ENCODE results near the gene MYCBPAP. TPM values are rescaled to one million over a fixed set of nuclear protein-coding genes. Genes with fewer than 3 reads are reported as not detected.

MYCBPAP gene
- total and polyA plus RNA-seq, 7 experiments from 2014 or later, result 0.59 to 9.0 (median 5.1) TPM; not detected in 1

- peaks cover 0 to 3% (median 0%) of the 10 kb centered on the region in 11 donors for H3K9me3 Mint-ChIP-seq
- H3K36me3 Mint-ChIP-seq, result peaks cover 0 to 12% (median 4%) of the 10 kb centered on the region in 5 donors
- no peak for DNase-seq
- ATAC-seq, result no peak
- Histone ChIP-seq H3K9me3 (ENCODE audit: control insufficient read depth in 2 of 3, low read length in 3 of 3) (no peaks in the 10 kb centered on the region), H3K4me3 (ENCODE audit: low read length) (no peak overlapping the region), H3K4me1 (ENCODE audit: control insufficient read depth in 2 of 2, insufficient read depth in 2 of 2, low read length in 2 of 2) (no peaks in the 10 kb centered on the region), H3K36me3 (ENCODE audit: control insufficient read depth in 2 of 3, insufficient read depth in 3 of 3, low read length in 3 of 3) (no peaks in the 10 kb centered on the region), H3K27me3 (ENCODE audit: control insufficient read depth in 2 of 2, insufficient read depth in 2 of 2, low read length in 2 of 2) (peaks cover 0 to 7% of the 10 kb centered on the region in 2 donors), H3K27ac (ENCODE audit: low read depth, low read length) (no peak overlapping the region)
- H3K27me3 Mint-ChIP-seq, result peaks cover 12 to 27% (median 17%) of the 10 kb centered on the region in 5 donors
- POLR2A ChIA-PET, result no interaction called here
- peaks cover 0 to 6% (median 4%) of the 10 kb centered on the region in 7 donors for H3K4me1 Mint-ChIP-seq
- no peak overlapping the region for H3K27ac Mint-ChIP-seq
- peak overlapping the region in 5 of 10 donors; percentile 17 to 57 (median 51) for H3K4me3 Mint-ChIP-seq
- intact Hi-C loops (cut with micrococcal nuclease), result no loop called here
- CTCF ChIA-PET, result no interaction called here
These were observed 41.0 kb upstream of the MYCBPAP start for GRCh38 chr17:50467114-50467854.

GRCh38 chr17:50467855-50468303, 40.4 kb upstream of the MYCBPAP start:
- DNase-seq (no peak), ATAC-seq (no peak)
- Histone ChIP-seq H3K27ac (ENCODE audit: low read depth, low read length) (no peak overlapping the region), H3K27me3 (ENCODE audit: control insufficient read depth in 2 of 2, insufficient read depth in 2 of 2, low read length in 2 of 2) (peaks cover 0 to 7% of the 10 kb centered on the region in 2 donors), H3K4me1 (ENCODE audit: control insufficient read depth in 2 of 2, insufficient read depth in 2 of 2, low read length in 2 of 2) (no peaks in the 10 kb centered on the region), H3K4me3 (ENCODE audit: low read length) (no peak overlapping the region), H3K36me3 (ENCODE audit: control insufficient read depth in 2 of 3, insufficient read depth in 3 of 3, low read length in 3 of 3) (no peaks in the 10 kb centered on the region), H3K9me3 (ENCODE audit: control insufficient read depth in 2 of 3, low read length in 3 of 3) (no peaks in the 10 kb centered on the region)
- Mint-ChIP-seq H3K27ac (no peak overlapping the region), H3K4me1 (peaks cover 0 to 6% (median 4%) of the 10 kb centered on the region in 7 donors), H3K27me3 (peaks cover 12 to 27% (median 17%) of the 10 kb centered on the region in 5 donors), H3K36me3 (peaks cover 0 to 16% (median 4%) of the 10 kb centered on the region in 5 donors), H3K4me3 (peak overlapping the region in 5 of 10 donors; percentile 51 to 80 (median 57)), H3K9me3 (peaks cover 0 to 3% (median 0%) of the 10 kb centered on the region in 11 donors)
- intact Hi-C loops (cut with micrococcal nuclease), result no loop called here
- POLR2A ChIA-PET, result no interaction called here
- CTCF ChIA-PET, result no interaction called here

DNA sequence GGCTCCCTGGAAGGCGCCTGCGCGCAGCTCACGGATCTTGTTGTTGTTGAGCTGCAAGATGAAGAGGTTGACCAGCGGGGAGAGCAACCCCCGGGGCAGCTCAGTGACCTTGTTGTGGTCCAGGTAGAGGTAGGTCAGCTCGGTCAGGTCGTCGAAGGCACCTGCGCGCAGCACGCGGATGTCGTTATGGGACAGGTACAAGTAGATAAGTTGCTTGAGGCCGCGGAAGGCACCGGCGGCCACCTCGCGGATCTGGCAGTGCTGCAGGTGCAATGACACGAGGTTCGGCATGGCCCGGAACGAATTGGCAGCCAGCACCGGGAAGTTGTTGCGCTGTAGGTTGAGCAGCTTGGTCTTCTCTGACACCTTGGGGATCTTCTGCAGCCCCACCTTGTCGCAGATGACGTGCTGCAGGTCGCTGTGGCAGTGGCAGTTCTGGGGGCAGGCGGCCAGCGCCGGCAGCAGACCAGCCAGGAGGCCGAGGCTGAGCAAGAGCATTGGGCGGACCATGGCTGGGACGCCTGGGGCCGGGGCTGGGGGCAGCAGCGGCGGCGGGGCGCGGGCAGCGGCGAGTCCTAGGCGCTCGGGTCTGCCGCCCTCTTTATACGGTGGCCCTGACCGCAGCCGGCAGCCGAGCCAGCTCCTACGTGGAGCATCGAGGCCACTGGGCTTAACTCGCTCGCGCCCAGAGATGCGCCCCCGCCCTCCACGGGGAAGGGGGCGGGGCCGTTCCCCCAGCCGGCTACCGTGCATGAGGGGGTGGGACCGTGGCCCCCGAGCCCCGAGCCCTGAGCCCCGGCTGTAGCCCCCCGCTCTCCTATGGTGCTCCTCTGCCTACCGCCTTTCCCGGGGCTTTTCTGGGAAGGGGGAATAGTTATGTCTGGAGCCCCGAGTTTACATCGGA, 39.7 kb upstream of the MYCBPAP start, which contains the start of gene CHAD:
TSS of gene CHAD (minus strand) at position 577 of the 904 bp plus-strand sequence. CDS start at position 510, 67 bp downstream.
- peaks cover 0 to 20% (median 8%) of the 10 kb centered on the region in 5 donors for H3K36me3 Mint-ChIP-seq
- Histone ChIP-seq H3K4me1 (ENCODE audit: control insufficient read depth in 2 of 2, insufficient read depth in 2 of 2, low read length in 2 of 2) (no peaks in the 10 kb centered on the region), H3K27me3 (ENCODE audit: control insufficient read depth in 2 of 2, insufficient read depth in 2 of 2, low read length in 2 of 2) (peaks cover 0 to 7% of the 10 kb centered on the region in 2 donors), H3K4me3 (ENCODE audit: low read length) (no peak within 1 kb of the TSS), H3K27ac (ENCODE audit: low read depth, low read length) (no peak within 1 kb of the TSS), H3K9me3 (ENCODE audit: control insufficient read depth in 2 of 3, low read length in 3 of 3) (no peaks in the 10 kb centered on the region), H3K36me3 (ENCODE audit: control insufficient read depth in 2 of 3, insufficient read depth in 3 of 3, low read length in 3 of 3) (no peaks in the 10 kb centered on the region)
- peaks cover 0 to 6% (median 4%) of the 10 kb centered on the region in 7 donors for H3K4me1 Mint-ChIP-seq
- peak within 1 kb of the TSS in 8 of 10 donors; percentile 49 to 80 (median 56) for H3K4me3 Mint-ChIP-seq
- DNase-seq, result no peak
- H3K27ac Mint-ChIP-seq, result no peak within 1 kb of the TSS
- ChIA-PET CTCF (interaction anchor here (0.5 kb wide), 1 partner anchor 37 kb away, joined by 4 read pairs; no protein-coding TSS in a partner anchor), POLR2A (no interaction called here)
- ATAC-seq, result peak; percentile 32
- H3K9me3 Mint-ChIP-seq, result peaks cover 0 to 3% (median 0%) of the 10 kb centered on the region in 11 donors
- intact Hi-C loops (cut with micrococcal nuclease), result no loop called here
- H3K27me3 Mint-ChIP-seq, result peaks cover 12 to 27% (median 17%) of the 10 kb centered on the region in 5 donors

DNA sequence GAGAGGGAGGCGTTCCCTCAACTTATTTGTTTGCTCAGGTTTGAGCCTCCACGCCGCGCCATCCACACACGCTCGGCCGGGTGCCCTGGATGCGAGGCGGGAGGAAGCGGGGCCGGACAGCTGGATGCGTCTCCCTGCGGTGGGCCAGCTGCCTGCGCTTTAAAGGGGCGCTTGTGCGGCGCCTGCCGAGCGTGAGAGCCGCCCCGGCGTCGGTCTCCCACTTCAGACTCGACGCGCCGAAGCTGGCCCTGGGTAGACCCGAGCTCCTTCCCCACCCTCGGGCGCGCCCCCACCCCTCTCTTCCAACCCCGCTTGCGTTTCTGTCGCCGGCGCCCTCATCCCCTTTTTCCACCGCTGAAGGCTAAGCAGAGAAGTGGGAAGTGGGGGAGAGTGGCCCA, 39.0 kb upstream of the MYCBPAP start:
- H3K4me1 Mint-ChIP-seq, result peaks cover 0 to 6% (median 4%) of the 10 kb centered on the region in 7 donors
- intact Hi-C loops (cut with micrococcal nuclease), result no loop called here
- Histone ChIP-seq H3K27ac (ENCODE audit: low read depth, low read length) (no peak overlapping the region), H3K36me3 (ENCODE audit: control insufficient read depth in 2 of 3, insufficient read depth in 3 of 3, low read length in 3 of 3) (no peaks in the 10 kb centered on the region), H3K4me1 (ENCODE audit: control insufficient read depth in 2 of 2, insufficient read depth in 2 of 2, low read length in 2 of 2) (no peaks in the 10 kb centered on the region), H3K4me3 (ENCODE audit: low read length) (no peak overlapping the region), H3K9me3 (ENCODE audit: control insufficient read depth in 2 of 3, low read length in 3 of 3) (no peaks in the 10 kb centered on the region), H3K27me3 (ENCODE audit: control insufficient read depth in 2 of 2, insufficient read depth in 2 of 2, low read length in 2 of 2) (peaks cover 0 to 7% of the 10 kb centered on the region in 2 donors)
- POLR2A ChIA-PET, result no interaction called here
- H3K36me3 Mint-ChIP-seq, result peaks cover 0 to 23% (median 10%) of the 10 kb centered on the region in 5 donors
- no peak for DNase-seq
- peak overlapping the region in 6 of 10 donors; percentile 25 to 55 (median 43) for H3K4me3 Mint-ChIP-seq
- peaks cover 0 to 3% (median 0%) of the 10 kb centered on the region in 11 donors for H3K9me3 Mint-ChIP-seq
- peaks cover 12 to 27% (median 17%) of the 10 kb centered on the region in 5 donors for H3K27me3 Mint-ChIP-seq
- ATAC-seq, result peak; percentile 8
- H3K27ac Mint-ChIP-seq, result no peak overlapping the region
- CTCF ChIA-PET, result no interaction called here

DNA sequence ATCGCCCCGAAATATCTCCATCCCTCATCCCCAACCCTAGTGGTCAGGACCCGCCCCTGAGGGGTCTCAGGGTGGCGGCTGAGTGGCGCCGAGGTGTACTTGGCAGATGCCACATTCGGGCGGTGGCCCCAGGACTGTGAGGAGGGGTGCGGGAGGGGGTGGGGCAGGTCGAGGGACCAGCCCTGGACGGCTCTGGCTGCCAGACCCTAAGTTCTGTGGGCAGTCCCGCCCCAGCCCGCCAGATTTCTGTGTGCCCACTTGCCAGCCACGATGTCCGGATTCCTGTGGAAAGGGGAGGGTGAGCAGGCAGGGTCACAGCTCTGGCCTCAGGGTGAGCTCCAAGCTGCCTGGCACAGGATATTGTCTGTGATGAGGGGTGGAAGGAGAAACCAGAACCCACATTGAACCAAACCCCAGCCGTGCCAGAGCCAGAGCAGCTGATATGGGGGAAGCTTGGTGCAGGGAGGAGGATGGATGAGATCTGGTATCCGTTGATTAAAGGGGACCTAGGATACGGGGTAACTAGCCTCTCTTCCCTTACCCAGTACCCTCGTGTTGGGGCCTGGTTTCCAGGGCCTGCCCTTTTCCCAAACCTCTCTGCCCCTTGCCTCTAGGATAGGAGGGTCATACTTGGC, 38.5 kb upstream of the MYCBPAP start:
- H3K27ac ChIP-seq (ENCODE audit: low read depth, low read length), result no peak overlapping the region
- CTCF ChIA-PET, result no interaction called here
- POLR2A ChIA-PET, result no interaction called here
- DNase-seq (no peak), ATAC-seq (no peak)
- H3K27ac Mint-ChIP-seq, result no peak overlapping the region
- no peak overlapping the region for H3K4me3 ChIP-seq (ENCODE audit: low read length)
- peaks cover 0 to 3% (median 0%) of the 10 kb centered on the region in 11 donors for H3K9me3 Mint-ChIP-seq
- H3K36me3 Mint-ChIP-seq, result peaks cover 0 to 23% (median 10%) of the 10 kb centered on the region in 5 donors
- peaks cover 0 to 7% of the 10 kb centered on the region in 2 donors for H3K27me3 ChIP-seq (ENCODE audit: control insufficient read depth in 2 of 2, insufficient read depth in 2 of 2, low read length in 2 of 2)
- H3K9me3 ChIP-seq (ENCODE audit: control insufficient read depth in 2 of 3, low read length in 3 of 3), result no peaks in the 10 kb centered on the region
- no peaks in the 10 kb centered on the region for H3K36me3 ChIP-seq (ENCODE audit: control insufficient read depth in 2 of 3, insufficient read depth in 3 of 3, low read length in 3 of 3)
- intact Hi-C loops (cut with micrococcal nuclease), result no loop called here
- H3K4me1 Mint-ChIP-seq, result peaks cover 0 to 6% (median 4%) of the 10 kb centered on the region in 7 donors
- H3K4me1 ChIP-seq (ENCODE audit: control insufficient read depth in 2 of 2, insufficient read depth in 2 of 2, low read length in 2 of 2), result no peaks in the 10 kb centered on the region
- H3K4me3 Mint-ChIP-seq, result peak overlapping the region in 6 of 10 donors; percentile 23 to 55 (median 33)
- peaks cover 12 to 27% (median 17%) of the 10 kb centered on the region in 5 donors for H3K27me3 Mint-ChIP-seq

DNA sequence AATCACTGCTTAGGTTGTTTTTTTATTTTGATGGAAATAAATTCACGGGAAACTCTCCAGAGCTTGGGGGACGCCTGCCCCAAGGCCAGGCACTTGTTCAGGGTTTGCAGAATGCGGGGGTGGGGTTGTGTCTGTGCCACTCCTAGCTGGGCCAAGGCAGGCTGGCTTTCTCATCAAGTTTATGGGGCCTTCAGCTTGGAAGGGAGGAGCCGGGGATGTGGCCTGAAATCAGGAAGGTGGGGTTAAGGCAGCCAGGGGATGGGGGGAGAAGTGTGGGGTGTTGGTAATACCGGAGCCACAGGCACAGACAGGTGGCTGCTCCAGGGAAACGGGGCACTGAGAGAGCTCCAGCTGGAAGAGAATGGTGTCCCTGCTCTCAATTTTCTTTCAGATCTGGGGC, 37.8 kb upstream of the MYCBPAP start:
- ATAC-seq, result no peak
- Mint-ChIP-seq H3K36me3 (peaks cover 0 to 20% (median 10%) of the 10 kb centered on the region in 5 donors), H3K27ac (peak overlapping the region in 1 of 9 donors; percentile 41), H3K4me3 (peak overlapping the region in 3 of 10 donors; percentile 23 to 40 (median 24)), H3K27me3 (peaks cover 12 to 27% (median 17%) of the 10 kb centered on the region in 5 donors), H3K4me1 (peaks cover 0 to 6% (median 4%) of the 10 kb centered on the region in 7 donors), H3K9me3 (peaks cover 0 to 3% (median 0%) of the 10 kb centered on the region in 11 donors)
- H3K9me3 ChIP-seq (ENCODE audit: control insufficient read depth in 2 of 3, low read length in 3 of 3), result no peaks in the 10 kb centered on the region
- intact Hi-C loops (cut with micrococcal nuclease), result no loop called here
- no peak for DNase-seq
- H3K27me3 ChIP-seq (ENCODE audit: control insufficient read depth in 2 of 2, insufficient read depth in 2 of 2, low read length in 2 of 2), result peaks cover 0 to 7% of the 10 kb centered on the region in 2 donors
- no peak overlapping the region for H3K27ac ChIP-seq (ENCODE audit: low read depth, low read length)
- no peaks in the 10 kb centered on the region for H3K4me1 ChIP-seq (ENCODE audit: control insufficient read depth in 2 of 2, insufficient read depth in 2 of 2, low read length in 2 of 2)
- no peak overlapping the region for H3K4me3 ChIP-seq (ENCODE audit: low read length)
- no peaks in the 10 kb centered on the region for H3K36me3 ChIP-seq (ENCODE audit: control insufficient read depth in 2 of 3, insufficient read depth in 3 of 3, low read length in 3 of 3)
- ChIA-PET CTCF (no interaction called here), POLR2A (no interaction called here)
